ENCODE measurements around the gene EIF4G3.
"Not testable (repeated sequence)": the region's sequence is repeated elsewhere in the genome, so short reads cannot be mapped to it uniquely, and the experiment has no call there.

Gene EIF4G3

GRCh38 chr1:21217812-21218596 is 41.3 kb upstream of the EIF4G3 start:
- TF ChIP-seq ZNF565 (CRISPR knock-in tag; conservative IDR thresholded peaks at IDR 0.05; ENCODE audit: low read depth) (no peak), SNAI2 (CRISPR knock-in tag; IDR thresholded peaks at IDR 0.05) (no peak), TOX (CRISPR knock-in tag; IDR thresholded peaks at IDR 0.05; ENCODE audit: borderline replicate concordance) (no peak), CSDC2 (CRISPR knock-in tag; IDR thresholded peaks at IDR 0.05) (no peak), ZNF70 (CRISPR knock-in tag; IDR thresholded peaks at IDR 0.05) (no peak), ZFP3 (CRISPR knock-in tag; IDR thresholded peaks at IDR 0.05) (no peak), CREB5 (CRISPR knock-in tag; IDR thresholded peaks at IDR 0.05; ENCODE audit: low read depth) (no peak), GLIS3 (CRISPR knock-in tag; IDR thresholded peaks at IDR 0.05) (no peak), PPARA (CRISPR knock-in tag; IDR thresholded peaks at IDR 0.05; ENCODE audit: borderline replicate concordance) (no peak), ESRRG (CRISPR knock-in tag; IDR thresholded peaks at IDR 0.05) (no peak), PATZ1 (CRISPR knock-in tag; IDR thresholded peaks at IDR 0.05; ENCODE audit: borderline replicate concordance) (no peak)
- TF ChIP-seq, protein P1, sequence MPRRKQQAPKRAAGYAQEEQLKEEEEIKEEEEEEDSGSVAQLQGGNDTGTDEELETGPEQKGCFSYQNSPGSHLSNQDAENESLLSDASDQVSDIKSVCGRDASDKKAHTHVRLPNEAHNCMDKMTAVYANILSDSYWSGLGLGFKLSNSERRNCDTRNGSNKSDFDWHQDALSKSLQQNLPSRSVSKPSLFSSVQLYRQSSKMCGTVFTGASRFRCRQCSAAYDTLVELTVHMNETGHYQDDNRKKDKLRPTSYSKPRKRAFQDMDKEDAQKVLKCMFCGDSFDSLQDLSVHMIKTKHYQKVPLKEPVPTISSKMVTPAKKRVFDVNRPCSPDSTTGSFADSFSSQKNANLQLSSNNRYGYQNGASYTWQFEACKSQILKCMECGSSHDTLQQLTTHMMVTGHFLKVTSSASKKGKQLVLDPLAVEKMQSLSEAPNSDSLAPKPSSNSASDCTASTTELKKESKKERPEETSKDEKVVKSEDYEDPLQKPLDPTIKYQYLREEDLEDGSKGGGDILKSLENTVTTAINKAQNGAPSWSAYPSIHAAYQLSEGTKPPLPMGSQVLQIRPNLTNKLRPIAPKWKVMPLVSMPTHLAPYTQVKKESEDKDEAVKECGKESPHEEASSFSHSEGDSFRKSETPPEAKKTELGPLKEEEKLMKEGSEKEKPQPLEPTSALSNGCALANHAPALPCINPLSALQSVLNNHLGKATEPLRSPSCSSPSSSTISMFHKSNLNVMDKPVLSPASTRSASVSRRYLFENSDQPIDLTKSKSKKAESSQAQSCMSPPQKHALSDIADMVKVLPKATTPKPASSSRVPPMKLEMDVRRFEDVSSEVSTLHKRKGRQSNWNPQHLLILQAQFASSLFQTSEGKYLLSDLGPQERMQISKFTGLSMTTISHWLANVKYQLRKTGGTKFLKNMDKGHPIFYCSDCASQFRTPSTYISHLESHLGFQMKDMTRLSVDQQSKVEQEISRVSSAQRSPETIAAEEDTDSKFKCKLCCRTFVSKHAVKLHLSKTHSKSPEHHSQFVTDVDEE (CRISPR knock-in tag; IDR thresholded peaks at IDR 0.05), result no peak
- TF ChIP-seq, protein P2, sequence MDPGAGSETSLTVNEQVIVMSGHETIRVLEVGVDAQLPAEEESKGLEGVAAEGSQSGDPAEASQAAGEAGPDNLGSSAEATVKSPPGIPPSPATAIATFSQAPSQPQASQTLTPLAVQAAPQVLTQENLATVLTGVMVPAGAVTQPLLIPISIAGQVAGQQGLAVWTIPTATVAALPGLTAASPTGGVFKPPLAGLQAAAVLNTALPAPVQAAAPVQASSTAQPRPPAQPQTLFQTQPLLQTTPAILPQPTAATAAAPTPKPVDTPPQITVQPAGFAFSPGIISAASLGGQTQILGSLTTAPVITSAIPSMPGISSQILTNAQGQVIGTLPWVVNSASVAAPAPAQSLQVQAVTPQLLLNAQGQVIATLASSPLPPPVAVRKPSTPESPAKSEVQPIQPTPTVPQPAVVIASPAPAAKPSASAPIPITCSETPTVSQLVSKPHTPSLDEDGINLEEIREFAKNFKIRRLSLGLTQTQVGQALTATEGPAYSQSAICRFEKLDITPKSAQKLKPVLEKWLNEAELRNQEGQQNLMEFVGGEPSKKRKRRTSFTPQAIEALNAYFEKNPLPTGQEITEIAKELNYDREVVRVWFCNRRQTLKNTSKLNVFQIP (CRISPR knock-in tag; IDR thresholded peaks at IDR 0.05; ENCODE audit: borderline replicate concordance, low read depth), result no peak
- ATAC-seq, result peak; percentile 80

DNA sequence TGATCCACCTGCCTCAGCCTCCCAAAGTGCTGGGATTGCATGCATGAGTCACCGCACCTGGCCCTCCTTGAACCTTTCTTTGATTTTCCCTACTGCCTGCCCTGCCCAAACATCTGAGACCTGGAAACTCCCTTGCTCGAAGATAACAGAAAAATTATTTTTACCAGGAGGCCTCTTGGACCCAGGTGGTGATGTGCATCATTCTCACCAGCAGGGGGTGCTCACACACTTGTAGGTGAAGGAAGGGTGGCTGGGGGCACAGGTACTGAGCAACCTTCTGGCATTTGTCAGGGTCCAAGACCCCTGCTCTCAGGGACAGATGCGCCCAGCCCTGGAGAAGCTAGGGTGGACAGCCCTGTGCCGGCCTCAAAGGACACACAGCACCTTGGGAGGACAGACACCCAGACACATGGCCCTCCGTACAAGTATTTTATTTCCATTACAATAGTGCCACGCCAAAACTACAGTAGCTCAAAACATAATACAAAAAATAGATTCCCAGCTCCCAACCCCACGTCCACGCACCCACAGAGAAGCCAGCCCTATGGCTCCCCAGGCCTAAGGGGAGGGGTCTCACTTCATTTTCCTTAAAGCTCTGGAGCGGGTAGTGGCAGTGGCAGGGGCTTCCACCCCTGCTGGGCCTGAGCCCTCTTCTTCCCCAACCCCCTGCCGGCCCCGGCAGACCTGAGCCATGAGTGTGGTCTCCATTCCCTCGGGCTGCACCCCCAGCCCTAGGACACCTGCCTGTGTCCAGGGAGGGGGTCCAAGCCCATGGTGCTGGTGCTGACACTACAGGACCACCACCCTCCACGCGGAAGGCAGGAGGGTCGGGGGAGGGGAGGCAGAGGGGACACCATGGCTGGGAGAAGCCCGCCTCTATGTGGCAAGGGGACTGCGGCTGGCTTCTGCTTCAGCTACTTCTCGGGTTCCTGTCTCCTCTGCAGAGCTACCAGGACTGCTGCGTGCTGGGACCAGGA is 40.4 kb upstream of the EIF4G3 start:
- peak; percentile 58 for ATAC-seq
- no peak for TF ChIP-seq ZFP3 (CRISPR knock-in tag; IDR thresholded peaks at IDR 0.05)

GRCh38 chr1:21212126-21212525 is 35.4 kb upstream of the EIF4G3 start:
- ATAC-seq, result no peak
- TF ChIP-seq, protein P3, sequence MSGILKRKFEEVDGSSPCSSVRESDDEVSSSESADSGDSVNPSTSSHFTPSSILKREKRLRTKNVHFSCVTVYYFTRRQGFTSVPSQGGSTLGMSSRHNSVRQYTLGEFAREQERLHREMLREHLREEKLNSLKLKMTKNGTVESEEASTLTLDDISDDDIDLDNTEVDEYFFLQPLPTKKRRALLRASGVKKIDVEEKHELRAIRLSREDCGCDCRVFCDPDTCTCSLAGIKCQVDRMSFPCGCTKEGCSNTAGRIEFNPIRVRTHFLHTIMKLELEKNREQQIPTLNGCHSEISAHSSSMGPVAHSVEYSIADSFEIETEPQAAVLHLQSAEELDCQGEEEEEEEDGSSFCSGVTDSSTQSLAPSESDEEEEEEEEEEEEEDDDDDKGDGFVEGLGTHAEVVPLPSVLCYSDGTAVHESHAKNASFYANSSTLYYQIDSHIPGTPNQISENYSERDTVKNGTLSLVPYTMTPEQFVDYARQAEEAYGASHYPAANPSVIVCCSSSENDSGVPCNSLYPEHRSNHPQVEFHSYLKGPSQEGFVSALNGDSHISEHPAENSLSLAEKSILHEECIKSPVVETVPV (CRISPR knock-in tag; IDR thresholded peaks at IDR 0.05), result no peak
- TF ChIP-seq ESRRG (CRISPR knock-in tag; IDR thresholded peaks at IDR 0.05) (no peak), OSR1 (CRISPR knock-in tag; IDR thresholded peaks at IDR 0.05) (no peak)

DNA sequence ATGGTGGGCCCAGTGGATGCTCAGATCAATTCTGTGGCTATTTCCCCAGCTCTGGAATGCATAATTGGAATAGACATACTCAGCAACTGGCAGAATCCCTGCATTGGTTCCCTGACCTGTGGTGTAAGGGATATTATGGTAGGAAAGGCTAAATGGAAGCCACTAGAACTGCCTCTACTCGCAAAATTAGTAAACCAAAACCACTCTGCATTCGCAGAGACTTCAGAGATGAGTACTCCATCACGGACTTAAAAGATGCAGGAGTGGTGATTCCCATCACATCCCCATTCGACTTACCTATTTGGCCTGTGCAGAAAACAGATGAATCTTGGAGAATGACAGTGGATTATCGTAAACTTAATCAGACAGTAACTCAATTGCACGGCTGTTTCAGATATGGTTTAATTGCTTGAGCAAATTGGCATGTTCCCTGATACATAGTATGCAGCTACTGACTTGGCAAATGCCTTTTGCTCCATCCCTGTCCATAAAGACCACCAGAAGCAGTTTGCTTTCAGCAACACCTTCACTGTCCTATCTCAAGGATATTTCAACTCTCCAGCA is 31.5 kb upstream of the EIF4G3 start:
- peak; percentile 37; the same call in 1 of the 2 replicates for TF ChIP-seq TCF4 (CRISPR knock-in tag; IDR thresholded peaks at IDR 0.05; ENCODE audit: borderline replicate concordance)
- ATAC-seq, result not testable (repeated sequence)
